ENCODE data around the gene KRT23. TPM values are rescaled to one million over a fixed set of nuclear protein-coding genes. Genes with fewer than 3 reads are reported as not detected.

Gene KRT23
- total RNA-seq, 4 donors from 2014 or later: not detected

DNA sequence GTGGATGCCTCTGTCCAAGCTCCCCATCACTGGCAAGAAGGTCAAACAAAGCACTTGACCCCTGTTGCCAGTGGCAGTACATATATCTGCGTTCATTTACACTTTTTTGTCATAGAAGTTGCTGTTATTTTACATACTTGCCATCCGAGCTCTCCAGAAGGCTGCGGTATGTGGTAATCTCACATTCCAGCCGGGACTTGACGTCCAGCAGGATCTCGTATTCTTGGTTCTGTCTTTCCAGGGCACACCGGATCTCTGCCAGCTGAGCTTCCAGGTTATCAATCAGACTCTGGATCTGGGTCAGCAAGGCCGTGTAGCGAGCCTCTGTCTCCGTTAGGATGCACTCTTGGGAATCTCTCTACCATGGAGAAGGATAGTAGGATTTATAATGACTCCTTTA is 22.7 kb upstream of the KRT23 start:
- TF ChIP-seq, protein P1, sequence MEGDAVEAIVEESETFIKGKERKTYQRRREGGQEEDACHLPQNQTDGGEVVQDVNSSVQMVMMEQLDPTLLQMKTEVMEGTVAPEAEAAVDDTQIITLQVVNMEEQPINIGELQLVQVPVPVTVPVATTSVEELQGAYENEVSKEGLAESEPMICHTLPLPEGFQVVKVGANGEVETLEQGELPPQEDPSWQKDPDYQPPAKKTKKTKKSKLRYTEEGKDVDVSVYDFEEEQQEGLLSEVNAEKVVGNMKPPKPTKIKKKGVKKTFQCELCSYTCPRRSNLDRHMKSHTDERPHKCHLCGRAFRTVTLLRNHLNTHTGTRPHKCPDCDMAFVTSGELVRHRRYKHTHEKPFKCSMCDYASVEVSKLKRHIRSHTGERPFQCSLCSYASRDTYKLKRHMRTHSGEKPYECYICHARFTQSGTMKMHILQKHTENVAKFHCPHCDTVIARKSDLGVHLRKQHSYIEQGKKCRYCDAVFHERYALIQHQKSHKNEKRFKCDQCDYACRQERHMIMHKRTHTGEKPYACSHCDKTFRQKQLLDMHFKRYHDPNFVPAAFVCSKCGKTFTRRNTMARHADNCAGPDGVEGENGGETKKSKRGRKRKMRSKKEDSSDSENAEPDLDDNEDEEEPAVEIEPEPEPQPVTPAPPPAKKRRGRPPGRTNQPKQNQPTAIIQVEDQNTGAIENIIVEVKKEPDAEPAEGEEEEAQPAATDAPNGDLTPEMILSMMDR (IDR thresholded peaks at IDR 0.05; ENCODE audit: low read depth): no peak

DNA sequence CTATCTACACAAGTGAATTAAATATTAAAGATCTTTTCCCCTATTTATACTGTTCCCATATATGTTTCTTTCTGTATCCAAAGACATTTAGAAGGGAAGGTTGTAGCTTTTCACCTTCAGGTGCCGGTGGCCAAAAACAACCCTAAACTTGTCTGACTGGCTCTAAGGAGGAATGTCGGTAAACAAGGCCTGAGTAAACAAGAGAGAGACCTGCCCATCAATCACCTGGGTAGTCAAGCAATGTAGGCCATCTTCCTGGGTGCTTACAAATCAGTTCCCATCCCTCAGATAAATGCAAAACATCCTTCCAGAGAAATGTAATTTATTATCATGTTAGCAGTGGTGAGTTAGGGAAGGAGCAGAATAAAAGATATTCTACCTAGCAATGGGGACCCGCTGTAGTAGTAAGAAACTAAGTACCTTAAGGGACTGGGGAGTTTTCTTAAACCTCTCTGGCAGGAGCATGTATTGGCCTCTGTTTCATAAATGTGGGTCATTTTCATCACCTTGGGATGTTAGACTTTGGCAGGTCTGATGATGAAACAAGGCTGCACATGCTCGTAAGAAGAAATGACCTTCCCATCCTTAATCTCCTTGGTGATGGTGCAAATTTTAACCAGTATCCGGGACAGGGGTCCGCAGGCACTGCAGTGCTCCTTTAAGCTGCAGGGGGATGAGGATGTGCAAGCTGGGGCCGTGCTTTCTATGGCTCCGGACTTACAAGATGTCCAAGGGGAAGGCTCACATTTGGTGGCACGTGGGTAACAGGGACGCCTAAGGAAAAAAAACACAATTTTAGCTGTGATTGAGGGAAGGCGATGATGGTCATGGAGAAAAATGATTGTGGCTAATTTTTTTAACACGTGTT is 20.9 kb upstream of the KRT23 start:
- TF ChIP-seq, protein P1 (IDR thresholded peaks at IDR 0.05; ENCODE audit: low read depth): no peak

DNA sequence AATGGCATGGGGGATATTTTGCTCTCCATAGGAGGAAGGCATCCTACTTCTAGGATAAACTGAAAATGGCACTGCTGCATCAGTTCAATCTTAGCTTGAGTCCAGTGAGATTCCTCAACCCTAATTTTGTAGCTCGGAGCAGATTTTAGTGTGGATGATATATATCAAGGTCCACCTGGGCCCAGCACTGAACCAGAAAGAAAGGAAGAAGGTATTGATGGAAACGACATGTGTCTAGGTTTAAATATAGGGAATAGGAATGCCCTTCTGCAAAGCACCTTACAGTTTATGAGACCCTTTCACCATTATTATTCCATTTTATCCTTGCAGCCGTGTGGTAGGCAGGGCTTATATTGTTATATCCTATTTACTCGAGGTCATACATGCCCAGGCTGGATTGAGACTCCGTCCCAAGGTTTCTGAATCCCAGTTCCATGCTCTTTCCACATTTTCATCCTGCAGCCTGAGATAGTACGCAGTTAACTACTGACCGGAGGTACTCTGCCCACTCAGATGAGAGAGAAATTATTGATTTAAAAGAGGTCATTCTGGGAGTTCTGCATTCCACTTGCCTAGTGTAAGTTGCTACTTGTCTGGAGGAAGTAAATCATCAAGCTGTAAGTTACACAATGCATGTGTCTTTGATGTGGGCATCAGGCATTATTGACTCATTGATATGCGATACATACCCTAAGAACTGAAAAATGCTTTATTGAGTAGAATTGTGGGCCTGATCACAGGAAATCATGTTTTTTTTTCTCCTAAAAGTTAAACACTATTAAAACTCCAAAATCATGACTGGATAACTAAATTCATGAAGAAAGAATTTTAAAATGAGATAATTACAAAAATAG is 19.2 kb upstream of the KRT23 start:
- TF ChIP-seq, protein P1 (IDR thresholded peaks at IDR 0.05; ENCODE audit: low read depth): no peak

DNA sequence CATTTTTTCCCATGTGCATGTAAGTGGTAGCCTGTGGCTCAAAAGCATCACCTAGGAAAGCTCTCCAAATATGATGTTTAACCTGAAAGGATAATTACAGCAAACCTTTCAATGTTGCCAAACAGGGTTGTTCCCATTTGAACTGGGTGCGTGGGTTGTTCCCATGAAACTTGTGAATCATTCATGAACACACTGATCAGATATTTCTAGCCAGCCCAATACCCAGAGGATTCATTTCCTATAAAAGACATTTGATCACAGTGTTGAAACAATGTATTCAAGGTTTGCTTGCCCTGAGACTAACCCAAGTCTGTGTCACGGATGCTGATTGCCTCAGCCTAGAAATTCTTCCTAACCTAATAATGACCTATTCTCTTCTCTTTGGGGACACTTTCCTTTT is 16.4 kb upstream of the KRT23 start:
- TF ChIP-seq, protein P1 (IDR thresholded peaks at IDR 0.05; ENCODE audit: low read depth): no peak

DNA sequence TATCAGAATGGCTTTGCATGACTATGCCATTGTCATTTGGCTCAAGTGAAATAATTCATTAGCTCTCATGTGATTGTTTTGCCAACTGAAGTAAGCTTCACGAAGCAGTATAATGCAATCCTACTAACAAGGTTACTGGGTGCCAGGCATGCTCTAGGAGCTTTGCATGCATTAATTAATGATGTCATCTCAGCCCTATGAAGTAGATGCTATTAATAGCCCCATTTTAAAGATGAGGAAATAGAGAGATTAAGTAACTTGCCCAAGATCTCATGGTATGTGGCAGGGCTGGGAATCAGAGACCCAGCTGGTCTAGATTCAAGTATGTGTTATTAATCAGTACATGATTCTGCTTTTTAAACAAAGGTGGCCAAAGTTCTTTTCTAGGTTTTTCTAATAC is 15.2 kb upstream of the KRT23 start:
- TF ChIP-seq, protein P1 (IDR thresholded peaks at IDR 0.05; ENCODE audit: low read depth): no peak

DNA sequence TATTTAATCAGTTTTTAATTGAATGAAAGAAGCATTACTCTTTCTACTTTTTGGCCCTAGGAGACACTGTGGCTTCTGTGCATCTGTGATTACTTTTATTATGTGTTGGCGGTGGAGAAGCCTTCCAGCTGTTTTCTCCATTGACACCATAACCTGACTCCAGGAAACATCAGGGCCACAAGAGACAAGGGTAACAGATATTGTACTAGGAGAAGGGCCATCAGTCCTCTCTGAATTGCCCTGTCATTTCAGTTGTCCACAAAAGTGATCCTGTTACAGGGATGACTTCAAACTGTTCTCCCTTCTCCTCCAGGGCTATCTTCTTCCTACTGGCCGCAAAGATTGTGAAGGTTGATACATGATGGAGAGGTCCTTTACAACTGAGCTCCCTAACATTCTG is 14.7 kb upstream of the KRT23 start:
- TF ChIP-seq, protein P1 (IDR thresholded peaks at IDR 0.05; ENCODE audit: low read depth): no peak

DNA sequence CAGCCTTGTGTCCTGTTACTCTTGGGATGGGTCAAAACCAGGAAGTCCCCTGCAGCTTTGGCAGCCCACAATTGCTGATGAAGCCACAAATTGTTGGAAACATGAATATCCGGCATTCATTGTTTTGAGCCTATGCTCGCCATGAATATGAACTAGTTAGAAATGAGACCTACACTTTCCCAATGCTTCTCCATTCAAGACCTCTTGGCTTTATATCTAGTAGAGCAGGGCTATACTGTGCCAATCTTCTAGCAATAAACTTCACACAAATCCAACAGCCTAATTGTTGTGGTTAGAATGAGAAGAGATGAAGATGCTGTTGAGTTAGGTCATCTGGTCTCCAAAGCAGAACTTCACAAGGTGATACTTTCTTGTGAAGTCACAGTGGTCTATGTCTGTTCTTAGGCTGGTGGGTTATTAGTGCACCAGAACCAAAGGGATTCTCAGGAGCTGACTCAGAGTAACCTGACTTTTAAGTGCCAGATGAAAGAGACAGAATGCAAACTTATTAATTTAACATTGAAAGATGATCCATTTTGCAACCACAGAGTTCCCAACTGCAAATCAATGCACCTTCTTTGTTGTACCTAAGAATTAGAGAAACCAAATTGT is 13.7 kb upstream of the KRT23 start:
- TF ChIP-seq, protein P1 (IDR thresholded peaks at IDR 0.05; ENCODE audit: low read depth): no peak
